Left ventricle myocardium superior (tissue), 1 donor: Measurements from ENCODE around the gene RHBDD3. TPM values are rescaled to one million over a fixed set of nuclear protein-coding genes. Genes with fewer than 3 reads are reported as not detected.
"Not testable (repeated sequence)": the region's sequence is repeated elsewhere in the genome, so short reads cannot be mapped to it uniquely, and the experiment has no call there.

ENCODE experiments used
- ATAC-seq: fragments of 200-7000 bp; cut with Tn5 transposase; one replicate; pipeline ENCODE4 v1.9.1; 2020; ENCODE audit warnings: mild to moderate bottlenecking, moderate library complexity
- DNase-seq: peaks from one replicate; pipeline ENCODE4 v3.0.0-alpha.2; 2020
- intact Hi-C: fragments of 100-400 bp; cut with micrococcal nuclease; formaldehyde crosslinking; loops from one replicate; pipeline ENCODE4 v1.11.0; 2022
- total RNA-seq: library from RNA; stranded (reverse); fragmentation: NEBNext Ultra II Directional; extraction: Animal tissue kit (Norgen Biotek cat#: 25700); gene quantifications from one replicate; pipeline ENCODE4 v1.2.1, GENCODE V29; 2021
- donor health status: DM: no; HTN: yes; CAD: no; lungs with severe emphysema.

The RHBDD3 gene
- total RNA-seq, 1 donor from 2014 or later: 16.6 TPM

DNA sequence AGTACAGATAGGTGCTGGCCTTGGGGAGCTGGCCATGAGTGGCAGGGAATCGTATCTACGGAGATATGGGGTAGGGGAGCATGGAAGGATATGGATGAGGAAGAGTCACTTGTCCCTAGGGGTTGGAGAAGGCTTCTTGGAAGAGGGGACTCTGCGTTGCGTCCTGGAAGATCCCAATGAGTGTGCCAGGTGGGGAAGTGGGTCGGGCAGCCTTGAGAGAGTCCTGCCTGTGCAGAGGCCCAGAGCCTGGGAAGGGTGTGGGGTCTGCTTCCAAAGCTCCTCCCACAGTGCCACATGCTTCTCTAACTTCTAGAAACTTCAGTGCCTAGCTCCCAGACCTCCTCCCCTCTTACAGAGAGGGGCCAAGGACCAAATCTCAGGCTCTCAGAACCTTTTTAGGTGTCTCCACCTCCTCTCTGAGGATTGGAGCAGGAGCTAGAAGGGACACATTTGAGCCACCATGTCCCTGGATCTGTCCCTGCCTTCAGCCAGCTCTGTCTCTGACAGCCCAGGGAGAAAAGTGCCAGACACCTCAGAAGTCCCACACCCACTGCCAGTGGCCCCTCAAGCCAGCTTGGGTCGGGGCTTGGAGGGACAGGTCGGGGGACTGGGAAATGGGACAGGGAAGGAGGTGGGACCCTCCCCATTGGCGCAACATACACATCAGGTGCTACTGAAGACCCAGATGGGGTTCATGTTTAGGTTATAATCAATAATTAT lies 11.0 kb downstream of the RHBDD3 start:
- DNase-seq: no peak
- no peak for ATAC-seq
- intact Hi-C loops: no loop called here

DNA sequence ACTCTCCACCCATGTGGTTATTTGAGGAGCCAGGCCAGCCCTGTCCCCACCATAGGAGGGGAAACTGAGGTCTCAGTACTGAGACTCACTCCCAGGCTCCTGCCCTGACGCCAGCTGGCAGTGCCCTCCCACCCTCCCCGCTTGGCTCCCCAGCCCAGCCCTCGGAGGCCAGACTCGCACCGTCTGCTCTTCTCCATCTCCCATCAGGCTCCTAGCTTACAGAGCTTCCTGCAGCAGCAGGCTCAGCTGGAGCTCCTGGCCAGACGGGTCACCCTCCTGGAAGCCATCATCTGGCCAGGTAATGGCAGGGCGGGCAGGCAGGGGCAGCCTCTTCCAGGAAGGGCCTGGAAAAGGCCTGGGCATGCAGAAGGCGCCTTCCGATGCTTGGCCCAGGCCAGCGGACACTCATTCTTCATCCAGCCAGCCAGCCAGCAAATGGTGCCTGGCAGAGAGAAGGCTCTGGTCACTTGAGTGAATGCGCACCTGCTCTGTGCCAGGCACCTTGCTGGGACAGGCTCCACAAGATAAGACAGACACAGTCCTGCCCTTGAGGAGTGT lies 12.6 kb downstream of the RHBDD3 start:
- ATAC-seq (no peak), DNase-seq (no peak)
- intact Hi-C loops: no loop called here

DNA sequence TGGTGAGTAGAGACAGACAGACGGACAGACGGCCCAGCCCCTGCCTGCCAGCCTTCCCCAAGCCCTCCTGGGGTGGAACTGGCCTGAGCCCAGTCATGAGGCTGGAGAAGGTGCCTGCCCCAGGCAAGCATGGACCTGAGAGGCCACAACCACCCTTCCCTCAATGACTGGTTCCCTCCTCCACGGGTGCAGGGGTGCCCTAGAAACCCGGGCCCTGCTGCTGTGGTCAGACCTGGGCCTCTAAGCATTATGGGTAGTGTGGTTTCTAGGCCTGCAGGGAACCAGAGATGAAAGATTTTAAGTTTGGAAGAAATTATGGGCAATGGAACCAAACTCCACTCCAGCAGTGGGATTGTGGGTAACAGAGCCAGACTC lies 13.5 kb downstream of the RHBDD3 start:
- ATAC-seq: no peak
- intact Hi-C loops: no loop called here
- DNase-seq: no peak

DNA sequence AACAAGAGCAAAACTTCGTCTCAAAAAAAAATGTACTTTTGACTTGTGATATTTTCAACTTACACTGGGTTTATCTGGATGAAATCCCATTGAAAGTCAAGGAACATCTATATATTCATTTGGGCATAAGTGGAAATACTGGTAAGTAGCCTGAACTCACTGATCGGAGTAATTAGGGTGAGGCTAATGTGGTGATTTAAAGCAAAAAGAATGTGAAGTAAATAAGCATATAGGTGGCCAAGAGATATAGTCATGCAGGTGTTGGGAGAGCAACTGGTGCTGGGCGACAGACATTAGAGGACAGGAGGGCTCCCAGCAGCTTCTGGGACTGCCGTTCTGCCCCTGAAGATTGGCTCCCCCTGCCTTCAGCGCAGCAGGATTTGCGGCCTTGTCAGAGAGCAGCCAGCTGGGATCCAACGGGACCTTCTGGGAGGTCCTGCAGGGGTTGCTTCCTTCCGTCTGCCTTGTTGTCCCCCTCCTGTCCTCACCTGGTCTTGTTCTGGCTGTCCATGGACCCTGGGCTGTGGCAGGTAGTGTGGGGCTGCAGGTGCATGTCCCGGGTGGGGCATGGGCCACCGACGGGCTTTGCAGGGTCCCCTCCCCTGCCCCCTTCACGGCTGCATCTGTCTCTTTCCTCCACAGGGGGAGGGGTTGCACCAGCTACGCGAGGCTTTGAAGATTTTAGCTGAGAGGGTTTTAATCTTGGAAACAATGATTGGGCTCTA lies 14.1 kb downstream of the RHBDD3 start:
- no peak for ATAC-seq
- no peak for DNase-seq
- intact Hi-C loops: no loop called here

DNA sequence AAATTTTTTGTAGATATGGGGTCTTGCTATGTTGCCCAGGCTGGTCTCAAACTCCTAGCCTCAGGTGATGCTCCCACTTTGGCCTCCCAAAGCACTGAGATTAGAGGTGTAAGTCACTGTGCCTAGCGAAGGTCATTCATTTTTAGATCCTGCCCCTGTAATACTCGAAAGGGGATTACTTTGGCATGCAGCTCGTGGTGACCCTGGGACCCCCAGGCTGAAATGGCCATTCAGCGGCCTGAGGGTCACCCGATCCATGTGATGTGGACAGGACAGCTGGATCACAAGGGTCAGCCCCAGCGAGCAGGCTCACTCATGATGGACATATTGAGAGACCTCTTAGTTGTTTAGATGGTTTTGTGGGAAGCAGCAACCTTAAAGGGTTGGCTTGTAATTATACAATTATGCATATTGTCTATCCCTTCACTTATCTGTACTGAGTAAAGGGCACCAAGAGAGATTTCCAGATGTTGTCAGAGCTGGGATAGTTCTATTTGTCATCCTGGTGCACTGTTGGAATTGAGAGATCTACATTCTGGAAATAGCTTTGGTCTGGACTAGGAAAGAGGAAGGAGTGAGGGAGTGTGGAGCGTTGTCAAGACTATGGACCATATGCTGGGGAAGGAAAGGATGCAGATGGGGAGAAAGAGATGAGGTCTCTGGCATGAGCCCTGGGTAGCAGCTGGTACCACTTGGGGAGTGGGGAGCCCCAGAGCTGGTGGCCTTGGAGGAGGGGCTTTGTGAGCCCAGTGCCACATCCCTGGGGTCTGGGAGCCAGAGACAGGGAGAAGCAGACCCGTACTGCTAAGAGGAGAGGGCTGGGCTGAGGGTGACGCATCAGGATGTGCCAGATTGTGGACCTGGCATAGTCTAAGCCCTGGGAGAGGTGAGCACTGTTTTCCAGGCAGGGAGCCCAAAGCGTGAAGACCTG lies 15.5 kb downstream of the RHBDD3 start:
- no peak for DNase-seq
- intact Hi-C loops: no loop called here
- ATAC-seq: no peak

DNA sequence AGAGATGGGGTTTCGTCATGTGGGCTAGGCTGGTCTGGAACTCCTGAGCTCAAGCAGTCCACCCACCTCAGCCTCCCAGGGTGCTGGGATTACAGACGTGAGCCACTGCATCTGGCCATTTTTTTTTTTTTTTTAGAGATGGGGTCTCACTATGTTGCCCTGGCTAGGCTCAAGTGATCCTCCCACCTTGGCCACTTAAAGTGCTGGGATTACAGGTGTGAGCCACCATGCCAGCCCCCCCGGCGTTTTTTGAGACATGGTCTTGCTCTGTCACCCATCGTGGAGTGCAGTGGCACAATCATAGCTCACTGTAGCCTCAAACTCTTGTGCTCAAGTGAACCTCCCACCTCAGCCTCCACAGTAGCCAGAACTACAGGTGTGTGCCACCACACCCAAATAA lies 16.5 kb downstream of the RHBDD3 start:
- DNase-seq: no peak
- intact Hi-C loops: no loop called here
- no peak for ATAC-seq

DNA sequence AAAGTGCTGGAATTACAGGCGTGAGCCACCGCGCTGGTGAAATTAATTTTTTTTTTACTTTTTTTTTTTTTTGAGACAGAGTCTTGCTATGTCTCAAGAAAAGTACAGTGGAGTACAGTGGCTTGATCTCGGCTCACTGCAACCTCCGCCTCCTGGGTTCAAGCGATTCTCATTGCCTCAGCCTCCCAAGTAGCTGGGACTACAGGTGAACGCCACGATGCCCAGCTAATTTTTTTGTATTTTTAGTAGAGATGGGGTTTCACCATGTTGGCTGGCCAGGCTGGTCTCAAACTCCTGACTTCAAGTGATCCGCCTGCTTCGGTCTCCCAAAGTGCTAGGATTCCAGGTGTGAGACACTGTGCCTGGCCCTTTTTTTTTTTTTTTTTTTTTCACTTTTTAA lies 19.9 kb downstream of the RHBDD3 start:
- ATAC-seq, intact Hi-C loops, DNase-seq: not testable (repeated sequence)

DNA sequence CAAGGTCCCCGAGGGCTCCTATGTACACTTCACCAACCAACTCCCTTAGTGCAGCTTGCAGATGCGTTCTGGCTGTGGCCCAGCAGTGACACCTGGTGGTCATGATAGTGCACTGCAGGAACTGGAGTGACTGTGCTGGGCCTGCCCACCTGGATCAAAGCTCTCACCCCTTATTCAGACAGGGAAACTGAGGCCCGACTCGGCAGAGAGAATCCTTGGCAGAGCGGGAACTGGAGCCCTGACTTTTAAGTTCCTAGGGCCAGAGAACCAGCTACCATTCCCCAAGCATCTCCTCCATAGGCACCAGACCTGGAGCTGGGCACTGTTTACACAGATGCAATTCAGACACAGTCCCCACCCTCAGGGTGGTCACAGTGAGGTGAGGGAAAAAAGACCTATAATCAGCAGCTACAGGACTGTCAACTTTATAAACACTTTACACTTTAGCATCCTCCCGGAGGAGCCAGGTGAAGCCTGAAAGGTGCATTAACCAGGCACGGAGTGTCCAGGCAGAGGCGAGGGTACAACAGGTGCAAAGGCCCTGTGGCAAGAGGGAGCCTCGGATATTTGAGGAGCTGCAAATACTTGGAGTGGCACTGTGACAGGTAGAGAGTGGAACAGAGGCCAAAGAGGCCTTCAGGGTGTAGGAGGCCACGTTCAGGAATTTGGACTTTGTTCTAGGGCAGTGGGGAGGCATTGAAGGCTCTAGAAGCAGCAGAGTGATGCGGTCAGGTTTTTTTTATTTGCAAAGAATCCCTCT lies 22.0 kb downstream of the RHBDD3 start:
- peak; percentile 81 for DNase-seq
- peak; percentile 92 for ATAC-seq
- intact Hi-C loops: no loop called here

DNA sequence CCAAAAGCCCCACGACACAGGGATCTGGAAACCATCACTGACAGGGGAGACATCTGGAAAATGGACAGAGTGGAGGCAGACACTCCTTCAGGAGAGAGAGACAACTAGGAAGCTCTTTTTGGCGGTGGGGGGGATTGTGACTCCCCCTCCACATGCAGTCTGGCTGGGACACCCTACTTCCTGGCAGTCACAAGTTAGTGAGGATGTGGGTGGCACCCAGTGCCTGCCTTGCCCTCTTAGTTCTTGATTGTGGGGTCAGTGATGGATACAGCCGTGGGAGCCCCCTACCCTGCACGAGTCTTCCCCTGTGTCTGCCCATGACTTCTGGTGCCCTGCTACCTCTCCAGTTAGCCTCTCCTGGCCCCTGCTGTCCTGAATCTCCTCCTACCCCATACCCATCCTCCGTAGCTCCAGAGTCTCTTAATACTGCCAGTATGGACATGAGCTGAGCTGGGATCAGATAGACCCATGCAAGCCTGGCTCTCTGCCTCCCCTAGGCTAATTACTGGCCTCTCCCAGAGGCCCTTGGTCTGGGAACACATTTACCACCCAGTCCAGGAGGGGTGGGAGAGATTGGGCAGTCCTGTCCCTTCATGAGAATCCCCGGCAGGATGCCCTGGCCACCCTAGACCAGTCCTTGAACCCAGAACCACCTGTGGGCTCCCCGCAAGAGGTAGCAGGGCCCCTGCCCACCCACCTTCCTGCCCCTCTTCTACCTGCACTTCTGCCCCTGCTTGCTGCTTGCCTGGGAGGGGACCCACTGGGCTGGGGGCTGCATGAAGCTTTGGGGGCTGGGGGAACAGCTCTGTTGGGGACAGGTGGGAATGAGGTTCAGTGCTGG lies 22.8 kb downstream of the RHBDD3 start:
- intact Hi-C loops: no loop called here
- ATAC-seq (no peak), DNase-seq (no peak)

DNA sequence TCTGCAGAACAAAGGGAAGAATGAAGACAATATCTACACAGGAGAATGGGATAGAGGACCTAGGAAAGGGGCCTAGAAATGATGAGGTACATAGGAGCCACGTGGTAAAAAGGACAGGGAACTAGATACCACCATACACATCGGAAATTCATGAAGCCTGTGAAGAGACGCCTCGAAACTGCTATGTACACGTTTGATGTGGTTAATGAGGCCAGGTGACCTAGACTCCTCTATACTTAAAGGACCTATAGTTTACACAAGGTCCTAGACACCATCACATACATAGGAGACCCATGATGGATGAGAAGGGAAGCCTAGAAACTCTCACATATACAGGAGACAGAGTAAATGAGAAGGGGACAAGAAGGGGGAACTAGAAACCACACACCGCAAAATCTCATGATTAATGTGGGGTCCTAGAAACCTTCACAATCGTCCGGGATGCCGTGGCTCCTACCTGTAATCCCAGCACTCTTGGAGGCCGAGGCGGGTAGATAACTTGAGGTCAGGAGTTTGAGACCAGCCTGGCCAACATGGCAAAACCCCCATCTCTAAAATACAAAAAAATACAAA lies 23.8 kb downstream of the RHBDD3 start:
- ATAC-seq (no peak), DNase-seq (no peak)
- intact Hi-C loops: no loop called here

DNA sequence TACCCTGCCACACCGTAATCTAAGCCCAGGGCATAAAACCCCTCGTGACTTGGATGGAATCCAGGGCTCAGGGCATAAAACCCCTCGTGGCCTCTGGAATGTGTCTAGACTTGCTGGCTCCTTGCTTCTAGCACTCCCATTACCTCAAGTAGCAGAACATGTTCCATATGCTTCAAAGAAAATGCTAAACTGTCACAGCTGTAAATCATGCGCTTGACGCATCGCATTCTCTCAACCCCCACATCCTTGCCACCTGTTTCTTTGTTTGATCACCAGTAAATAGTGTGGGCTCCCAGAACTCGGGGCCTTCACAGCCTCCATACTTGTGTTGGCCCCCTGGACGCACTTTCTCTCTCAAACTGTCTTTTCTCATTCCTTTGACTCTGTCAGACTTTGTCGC lies 27.3 kb downstream of the RHBDD3 start:
- DNase-seq, ATAC-seq, intact Hi-C loops: not testable (repeated sequence)

DNA sequence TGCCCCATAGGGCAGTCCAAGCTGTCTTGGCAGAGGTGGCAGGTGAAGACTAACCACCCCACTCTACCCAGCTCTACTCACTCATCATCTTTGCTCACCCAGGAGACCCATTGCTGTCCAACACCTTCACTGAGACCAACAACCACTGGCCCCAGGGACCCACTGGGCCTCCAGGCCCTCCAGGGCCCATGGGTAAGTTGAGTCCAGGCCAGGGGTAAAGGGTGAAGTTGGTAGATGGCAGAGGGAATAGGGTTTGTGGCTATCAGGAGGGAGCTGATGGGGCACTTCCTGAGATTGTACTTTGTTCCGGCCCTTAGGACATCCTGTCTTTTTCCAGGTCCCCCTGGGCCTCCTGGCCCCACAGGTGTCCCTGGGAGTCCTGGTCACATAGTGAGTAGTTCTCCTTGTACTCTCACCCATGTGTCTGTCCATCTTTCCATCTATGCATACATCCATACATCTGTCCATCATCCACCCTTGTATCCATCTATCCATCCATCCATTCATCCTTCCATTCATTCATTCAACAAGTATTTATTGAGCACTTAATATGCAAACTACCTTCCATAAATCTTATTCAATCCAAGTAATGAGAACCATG lies 34.4 kb downstream of the RHBDD3 start:
- intact Hi-C loops: no loop called here
- ATAC-seq (no peak), DNase-seq (no peak)

DNA sequence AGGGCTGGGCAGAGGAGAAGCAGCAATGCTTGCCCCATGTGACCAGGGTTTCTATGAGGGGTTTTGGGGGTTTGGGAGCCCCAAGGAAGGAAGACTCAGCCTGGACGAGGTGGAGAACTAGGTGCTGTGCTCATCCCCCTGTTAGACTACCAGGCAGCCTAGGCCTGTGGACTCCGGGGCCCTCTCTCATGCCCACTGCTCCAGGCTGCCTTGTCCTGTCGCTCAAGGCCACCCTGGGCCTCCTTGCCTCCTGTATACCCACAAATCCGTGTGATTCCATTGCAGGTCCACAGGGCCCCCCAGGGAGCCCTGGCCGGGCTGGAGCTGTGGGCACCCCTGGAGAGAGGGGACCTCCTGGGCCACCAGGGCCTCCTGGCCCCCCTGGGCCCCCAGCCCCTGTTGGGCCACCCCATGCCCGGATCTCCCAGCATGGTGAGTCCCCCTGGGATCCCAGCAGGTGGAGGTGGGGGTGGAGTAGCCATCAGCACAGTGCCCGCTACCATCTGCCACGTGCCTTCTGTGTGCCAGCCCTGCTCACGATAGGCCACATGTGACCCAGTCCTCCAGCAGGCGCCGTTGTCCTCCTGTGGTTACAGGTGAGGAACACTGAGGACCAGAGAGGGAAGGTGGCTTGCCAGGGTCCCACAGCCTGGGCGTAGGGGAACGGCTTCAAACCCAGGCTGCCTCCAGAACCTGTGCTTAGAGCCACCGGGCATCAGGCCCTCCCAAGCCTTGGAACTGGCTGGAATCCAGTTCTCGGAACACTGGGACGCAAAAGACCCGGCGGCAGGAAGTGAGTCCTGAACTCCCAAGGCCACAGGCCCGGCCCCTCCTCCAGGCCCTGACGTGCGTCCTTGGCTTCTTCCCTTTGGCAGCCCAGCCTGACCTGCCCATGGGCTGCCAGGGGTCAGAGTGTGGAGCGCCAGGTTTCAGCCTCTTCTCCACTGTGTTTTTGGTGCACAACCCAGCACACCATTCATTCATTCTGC lies 35.5 kb downstream of the RHBDD3 start:
- no peak for DNase-seq
- intact Hi-C loops: no loop called here
- peak; percentile 56 for ATAC-seq

DNA sequence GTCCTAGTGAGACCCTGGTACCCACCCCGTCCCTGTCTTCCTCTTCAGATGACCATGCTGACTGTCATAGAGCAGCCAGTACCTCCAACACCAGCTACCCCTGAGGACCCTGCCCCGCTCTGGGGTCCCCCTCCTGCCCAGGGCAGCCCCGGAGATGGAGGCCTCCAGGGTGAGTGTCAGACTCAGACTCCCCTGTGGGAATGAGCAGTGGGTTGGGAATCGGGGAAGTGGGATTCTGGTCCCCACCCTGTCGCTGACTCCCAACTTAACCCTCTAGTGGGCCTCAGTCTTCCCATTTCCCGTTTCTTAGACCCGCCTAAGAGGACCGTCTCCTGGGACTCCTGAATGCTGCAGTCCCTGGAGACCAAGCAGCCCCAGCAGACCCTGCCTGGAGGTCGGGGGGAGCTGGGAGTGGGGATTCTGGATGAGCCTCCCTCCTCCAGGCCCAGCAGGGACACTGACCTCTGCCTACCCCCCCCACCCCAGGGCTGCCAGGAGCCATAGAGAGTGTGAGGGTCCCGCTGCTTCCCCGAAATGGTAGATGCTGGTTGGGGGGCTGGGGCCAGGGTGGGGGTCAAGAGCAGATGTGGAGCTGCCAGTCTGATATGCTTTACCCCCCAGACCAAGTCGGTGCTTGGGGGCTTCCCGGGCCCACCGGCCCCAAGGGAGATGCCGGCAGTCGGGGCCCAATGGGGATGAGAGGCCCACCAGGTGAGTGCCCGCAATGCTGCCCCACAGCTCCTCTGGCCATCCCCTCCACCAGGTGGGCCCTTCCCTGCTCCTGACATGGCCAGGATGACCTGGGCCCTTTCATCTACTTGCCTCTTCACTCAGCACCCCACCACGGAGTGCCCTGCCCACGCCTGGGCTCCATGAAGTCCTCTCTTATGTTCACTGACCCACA lies 36.6 kb downstream of the RHBDD3 start:
- DNase-seq (no peak), ATAC-seq (no peak)
- intact Hi-C loops: no loop called here

DNA sequence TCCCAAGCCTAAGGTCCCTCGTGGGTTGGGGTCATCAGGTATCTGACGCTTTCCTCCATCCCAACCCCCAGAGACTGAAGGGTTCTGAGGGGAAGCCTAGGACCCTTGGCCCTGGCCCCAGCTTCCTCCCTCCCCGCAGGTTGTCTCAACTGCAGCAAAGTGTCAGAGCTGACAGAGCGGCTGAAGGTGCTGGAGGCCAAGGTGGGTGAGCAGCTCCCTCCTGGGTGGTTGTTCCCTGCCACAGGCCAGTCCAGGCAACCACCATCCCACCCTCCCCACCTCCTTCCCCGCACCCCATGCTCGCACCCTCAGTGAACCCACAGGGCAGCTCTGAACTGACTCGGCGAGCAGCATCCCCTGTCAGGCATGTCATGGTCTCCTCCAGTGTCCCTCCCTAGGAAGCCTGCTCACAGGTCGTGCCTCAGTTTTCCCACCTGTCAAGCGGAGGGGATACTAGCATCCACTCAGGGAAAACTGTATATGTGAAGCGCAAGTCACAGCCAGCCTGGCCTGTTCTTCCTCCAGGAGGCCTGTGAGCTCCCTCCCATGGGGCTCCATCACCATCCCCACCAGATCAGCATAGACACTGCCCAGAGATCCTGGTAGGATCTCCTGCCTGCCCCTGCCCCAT lies 41.3 kb downstream of the RHBDD3 start:
- intact Hi-C loops: no loop called here
- ATAC-seq (no peak), DNase-seq (peak; percentile 25)
